HepG2 (cell line): ENCODE data around the gene SLX9. TPM values are rescaled to one million over a fixed set of nuclear protein-coding genes. Genes with fewer than 3 reads are reported as not detected.

Experiments
- ATAC-seq: fragments of 200-7000 bp; cut with Tn5 transposase; 3 replicates; pipeline ENCODE4 v1.9.1; 2020; ENCODE audit warnings: mild to moderate bottlenecking, moderate library complexity
- BruUV-seq: library from RNA; stranded (reverse); fragments of 400-500 nt; replicated peaks from 2 replicates; lab custom pipeline; 2021; lab: Mats Ljungman, UMichigan
- CTCF ChIA-PET: fragments of 300-600 bp; formaldehyde crosslinking; extraction: SDS; loops from one replicate; lab custom pipeline; 2021; ENCODE audit warnings: low total read pairs, inconsistent platforms, low intra/inter-chr PET ratio; lab: Yijun Ruan, JAX
- POLR2A ChIA-PET: fragments of 350-600 bp; sonication (Branson Sonifier 250); formaldehyde crosslinking; loops from one replicate; lab custom pipeline; 2020; ENCODE audit warnings: antibody characterized with exemption, inconsistent platforms; lab: Yijun Ruan, JAX
- DNase-seq: peaks from one replicate; pipeline ENCODE4 v3.0.0-alpha.2; 2015; ENCODE audit warnings: low spot score
- FAIRE-seq: peaks from 3 replicates; lab custom pipeline; 2011; peaks lifted over from hg19 to GRCh38; lab: Jason Lieb, UNC
- H2AFZ ChIP-seq: one replicate; pipeline ENCODE4 v1.6.1; 2011; ENCODE audit warnings: low read length, inconsistent platforms
- H3K27ac ChIP-seq: fragments of 300-600 bp; 3 replicates; pipeline ENCODE4 v1.8.0; 2011; ENCODE audit warnings: mixed run types, mild to moderate bottlenecking, mixed read lengths, low read length, inconsistent platforms; ENCODE audit not compliant: insufficient read depth; ENCODE audit errors: extremely low read length
- H3K27me3 ChIP-seq, 2 experiments: fragments of 200-600 bp in 1 of 2; 2 replicates in 1 of 2; 3 replicates in 1 of 2; pipeline versions ENCODE4 v1.6.0 to v1.8.0; 2011; ENCODE audit warnings: low read length in 2 of 2, mild to moderate bottlenecking in 2 of 2, moderate library complexity in 2 of 2, inconsistent platforms in 1 of 2; ENCODE audit not compliant: insufficient read depth in 2 of 2, control insufficient read depth in 1 of 2
- H3K36me3 ChIP-seq, 2 experiments: fragments of 200-600 bp in 1 of 2; replicated peaks in 1 of 2; 2 replicates in 1 of 2; 3 replicates in 1 of 2; pipeline versions ENCODE4 v1.5.1 to v1.8.0; 2011; ENCODE audit warnings: low read length in 2 of 2, inconsistent platforms in 1 of 2; ENCODE audit not compliant: insufficient read depth in 2 of 2, control insufficient read depth in 1 of 2
- H3K4me1 ChIP-seq: 2 replicates; pipeline ENCODE4 v1.5.1; 2012; ENCODE audit warnings: low read length, inconsistent platforms; ENCODE audit not compliant: insufficient read depth
- H3K4me2 ChIP-seq: 2 replicates; pipeline ENCODE4 v1.6.0; 2011; ENCODE audit warnings: low read depth, low read length, inconsistent platforms
- H3K4me3 ChIP-seq, 3 experiments: fragments of 200-600 bp in 1 of 3; sonication (generic), shearing (Covaris generic) in 1 of 3; replicated peaks in 1 of 3; 2 replicates each; pipeline ENCODE4 v1.5.1; 2011 to 2016; ENCODE audit warnings: low read length in 3 of 3, inconsistent platforms in 2 of 3, low read depth in 2 of 3, mild to moderate bottlenecking in 2 of 3, control low read depth in 1 of 3, mixed read lengths in 1 of 3; ENCODE audit not compliant: insufficient read depth in 1 of 3
- H3K79me2 ChIP-seq: one replicate; pipeline ENCODE4 v1.6.1; 2011; ENCODE audit warnings: low read length, inconsistent platforms; ENCODE audit not compliant: insufficient read depth
- H3K9ac ChIP-seq: 2 replicates; pipeline ENCODE4 v1.6.0; 2011; ENCODE audit warnings: mild to moderate bottlenecking, low read depth, low read length, inconsistent platforms; ENCODE audit not compliant: insufficient read depth
- H3K9me3 ChIP-seq: 2 replicates; pipeline ENCODE4 v1.5.1; 2012; ENCODE audit warnings: mild to moderate bottlenecking, low read length
- H4K20me1 ChIP-seq: 2 replicates; pipeline ENCODE4 v1.6.0; 2011; ENCODE audit warnings: inconsistent platforms, mild to moderate bottlenecking, low read length, moderate library complexity; ENCODE audit not compliant: insufficient read depth
- ATF7 ChIP-seq, 2 experiments: fragments of 450-650 bp in 1 of 2; sonication (generic) in 1 of 2; formaldehyde crosslinking in 1 of 2; IDR thresholded peaks; 2 replicates each; pipeline versions ENCODE4 v1.4.0 to v1.6.1; 2016 to 2020; ENCODE audit warnings: antibody characterized with exemption in 1 of 2, mild to moderate bottlenecking in 1 of 2, missing genetic modification reagents in 1 of 2
- GLI4 ChIP-seq: sonication (generic); formaldehyde crosslinking; IDR thresholded peaks from 2 replicates; pipeline ENCODE4 v1.5.1; 2020; ENCODE audit warnings: missing genetic modification reagents, mild to moderate bottlenecking, moderate library complexity, borderline replicate concordance
- KIAA2018 ChIP-seq: sonication (generic); formaldehyde crosslinking; IDR thresholded peaks from 2 replicates; pipeline ENCODE4 v1.5.0; 2020; ENCODE audit warnings: mild to moderate bottlenecking, missing genetic modification reagents, borderline replicate concordance
- PPARG ChIP-seq: conservative IDR thresholded peaks from 2 replicates; pipeline ENCODE4 v1.6.1; 2016; ENCODE audit warnings: missing biosample characterization, missing genetic modification reagents
- TOPORS ChIP-seq: sonication (generic); formaldehyde crosslinking; IDR thresholded peaks from 2 replicates; pipeline ENCODE4 v1.8.0; 2023; ENCODE audit warnings: mild to moderate bottlenecking, missing genetic modification reagents
- ZNF124 ChIP-seq: sonication (generic); formaldehyde crosslinking; IDR thresholded peaks from 2 replicates; pipeline ENCODE4 v1.4.0; 2020; ENCODE audit warnings: missing genetic modification reagents
- ZNF709 ChIP-seq: sonication (generic); formaldehyde crosslinking; IDR thresholded peaks from 2 replicates; pipeline ENCODE4 v1.5.0; 2020; ENCODE audit warnings: mild to moderate bottlenecking, missing genetic modification reagents
- ZNF713 ChIP-seq: sonication (generic); formaldehyde crosslinking; IDR thresholded peaks from 2 replicates; pipeline ENCODE4 v1.4.0; 2020; ENCODE audit warnings: mild to moderate bottlenecking, missing genetic modification reagents
- ZNF737 ChIP-seq: sonication (generic); formaldehyde crosslinking; IDR thresholded peaks from 2 replicates; pipeline ENCODE4 v1.5.0; 2020; ENCODE audit warnings: missing genetic modification reagents, mild to moderate bottlenecking, borderline replicate concordance
- WGBS: methylation state at CpG from one replicate; pipeline ENCODE4 v1.1.6; 2017; ENCODE audit warnings: low lambda C conversion rate; 5-methylcytosine and 5-hydroxymethylcytosine counted together
- in situ Hi-C: cut with HindIII; loops from 2 replicates; pipeline ENCODE4 v1.10.0; 2017; ENCODE audit warnings: low pct_unique_long_range_greater_than_20kb; ENCODE audit not compliant: extremely low pct_ligation_motif_present
- intact Hi-C: fragments of 100-400 bp; cut with micrococcal nuclease; formaldehyde crosslinking; loops from one replicate; pipeline ENCODE4 v1.10.0; 2022; ENCODE audit not compliant: unreplicated experiment
- polyA plus RNA-seq, 8 experiments: library from polyadenylated mRNA; depleted of rRNA in 3 of 8; stranded (reverse) in 7 of 8; unstranded in 1 of 8; fragments of >200 nt; fragmentation: Illumina TruSeq in 4 of 8; extraction: Trizol in 4 of 8; gene quantifications; 2 replicates each; pipeline versions ENCODE4 v1.2.1 to v1.2.3, GENCODE V29; 2011 to 2016; ENCODE audit warnings: low read depth in 4 of 8, missing spikeins in 1 of 8, mixed read lengths in 1 of 8; ENCODE audit not compliant: insufficient read depth in 1 of 8
- total RNA-seq, 5 experiments: library from RNA; depleted of rRNA; stranded (reverse); fragments of >200 nt; fragmentation: Illumina TruSeq; extraction: Trizol; gene quantifications; 2 replicates each; pipeline ENCODE4 v1.2.3, GENCODE V29; 2016; ENCODE audit warnings: low read depth in 1 of 5

SLX9 gene
- total and polyA plus RNA-seq, 2 of the 13 experiments (the other 11 are each of a cell fraction or from before 2014, with no cell fraction given) = 21.0 to 47.1 TPM

- Histone ChIP-seq H4K20me1 (peaks cover 27% of the 10 kb centered on the region; the same call in 1 of the 2 replicates), H3K27ac (no peak overlapping the region)
- no peak for TF ChIP-seq ZNF713 (CRISPR knock-in tag)
- TF ChIP-seq ATF7 (IDR thresholded peaks at IDR 0.05) = no peak
- TF ChIP-seq ATF7 (CRISPR knock-in tag; IDR thresholded peaks at IDR 0.05) = no peak
- no peak for TF ChIP-seq ZNF709 (CRISPR knock-in tag)
- no peak for TF ChIP-seq KIAA2018 (CRISPR knock-in tag)
- no peak for TF ChIP-seq ZNF124 (CRISPR knock-in tag)
- no peak for TF ChIP-seq GLI4
- no peak for TF ChIP-seq ZNF737 (CRISPR knock-in tag)
- TF ChIP-seq TOPORS (CRISPR knock-in tag) = no peak
- TF ChIP-seq PPARG (CRISPR knock-in tag) = no peak
Observed at GRCh38 chr21:44952116-44952928, 12.5 kb downstream of the SLX9 start.

More at GRCh38 chr21:44952116-44952928, 12.5 kb downstream of the SLX9 start:
- peaks cover 26 to 61% of the 10 kb centered on the region in 2 experiments; a peak in 4 of 5 replicates for H3K36me3 ChIP-seq
- POLR2A ChIA-PET = no interaction called here
- no peak for ATAC-seq
- no peak overlapping the region for H3K4me3 ChIP-seq
- H3K9ac ChIP-seq = no peak overlapping the region
- CTCF ChIA-PET = no interaction called here
- no peaks in the 10 kb centered on the region for H3K27me3 ChIP-seq
- H2AFZ ChIP-seq = no peak overlapping the region
- H3K4me1 ChIP-seq = peaks cover 8% of the 10 kb centered on the region; the same call in 1 of the 2 replicates
- intact Hi-C loops (no loop called here), in situ Hi-C loops (no loop called here)
- no peak for DNase-seq
- no peaks in the 10 kb centered on the region for H3K9me3 ChIP-seq
- WGBS = 94% methylated on average over 18 of the region's 24 CpGs
- no peak overlapping the region for H3K4me2 ChIP-seq
- H3K79me2 ChIP-seq = peaks cover 57% of the 10 kb centered on the region
- FAIRE-seq = no peak
- BruUV-seq = no TSS peak
